Mesenchymal stem cell (in vitro differentiated cells and primary cell): Measurements from ENCODE around the gene GBP4.
"Not testable (repeated sequence)": the region's sequence is repeated elsewhere in the genome, so short reads cannot be mapped to it uniquely, and the experiment has no call there.

ENCODE experiments used
- DNase-seq: peaks from one replicate; pipeline ENCODE4 v3.0.0-alpha.2; 2013
- H2AFZ ChIP-seq: one replicate; pipeline ENCODE4 v1.6.1; 2013; ENCODE audit warnings: low read depth, mild to moderate bottlenecking, control low read depth, inconsistent platforms, low read length, moderate library complexity
- H2AK5ac ChIP-seq: 2 replicates; pipeline ENCODE4 v1.6.1; 2013; ENCODE audit warnings: low read length, moderate library complexity, mild to moderate bottlenecking, inconsistent platforms; ENCODE audit not compliant: severe bottlenecking
- H2BK120ac ChIP-seq: one replicate; pipeline ENCODE4 v1.6.1; 2013; ENCODE audit warnings: low read depth, mild to moderate bottlenecking, inconsistent platforms, low read length, moderate library complexity
- H2BK12ac ChIP-seq, 2 experiments: one replicate each; pipeline ENCODE4 v1.6.1; 2013; ENCODE audit warnings: inconsistent platforms in 2 of 2, low read length in 2 of 2, mild to moderate bottlenecking in 2 of 2, moderate library complexity in 2 of 2, control low read depth in 1 of 2
- H2BK15ac ChIP-seq: one replicate; pipeline ENCODE4 v1.6.1; 2013; ENCODE audit warnings: mild to moderate bottlenecking, low read depth, inconsistent platforms; ENCODE audit not compliant: poor library complexity, severe bottlenecking
- H2BK5ac ChIP-seq: 2 replicates; pipeline ENCODE4 v1.6.1; 2013; ENCODE audit warnings: low read depth, mild to moderate bottlenecking, low read length, control low read depth, inconsistent platforms; ENCODE audit not compliant: poor library complexity, severe bottlenecking
- H3K14ac ChIP-seq, 2 experiments: one replicate each; pipeline ENCODE4 v1.6.1; 2013; ENCODE audit warnings: inconsistent platforms in 2 of 2, low read length in 2 of 2, control low read depth in 1 of 2, mild to moderate bottlenecking in 1 of 2, moderate library complexity in 1 of 2
- H3K18ac ChIP-seq, 2 experiments: one replicate each; pipeline ENCODE4 v1.6.1; 2013; ENCODE audit warnings: inconsistent platforms in 2 of 2, low read length in 2 of 2, control low read depth in 1 of 2, low read depth in 1 of 2, mild to moderate bottlenecking in 1 of 2
- H3K23ac ChIP-seq, 2 experiments: one replicate each; pipeline ENCODE4 v1.6.1; 2013; ENCODE audit warnings: inconsistent platforms in 2 of 2, low read length in 2 of 2, mild to moderate bottlenecking in 2 of 2, moderate library complexity in 2 of 2, control low read depth in 1 of 2
- H3K27ac ChIP-seq: 2 replicates; pipeline ENCODE4 v1.5.1; 2013; ENCODE audit warnings: mild to moderate bottlenecking, moderate library complexity, low read length, control low read depth, inconsistent platforms; ENCODE audit not compliant: poor library complexity, severe bottlenecking
- H3K27me3 ChIP-seq, 2 experiments: 2 replicates each; pipeline versions ENCODE4 v1.6.1 to v1.7.0; 2013; ENCODE audit warnings: low read length in 2 of 2, mild to moderate bottlenecking in 2 of 2, moderate library complexity in 2 of 2, control low read depth in 1 of 2, inconsistent platforms in 1 of 2; ENCODE audit not compliant: control insufficient read depth in 1 of 2, insufficient read depth in 1 of 2
- H3K36me3 ChIP-seq, 2 experiments: 2 replicates each; pipeline versions ENCODE4 v1.6.1 to v1.7.0; 2013; ENCODE audit warnings: low read length in 2 of 2, control low read depth in 1 of 2, inconsistent platforms in 1 of 2, low read depth in 1 of 2, mild to moderate bottlenecking in 1 of 2; ENCODE audit not compliant: insufficient read depth in 2 of 2, control insufficient read depth in 1 of 2
- H3K4ac ChIP-seq, 2 experiments: one replicate each; pipeline ENCODE4 v1.6.1; 2013; ENCODE audit warnings: inconsistent platforms in 2 of 2, low read length in 2 of 2, mild to moderate bottlenecking in 2 of 2, moderate library complexity in 2 of 2, control low read depth in 1 of 2, low read depth in 1 of 2
- H3K4me1 ChIP-seq: 2 replicates; pipeline ENCODE4 v1.6.1; 2013; ENCODE audit warnings: low read depth, low read length, control low read depth; ENCODE audit not compliant: control insufficient read depth, insufficient read depth
- H3K4me2 ChIP-seq: 2 replicates; pipeline ENCODE4 v1.6.1; 2013; ENCODE audit warnings: low read length, mild to moderate bottlenecking, inconsistent platforms; ENCODE audit not compliant: poor library complexity, severe bottlenecking
- H3K4me3 ChIP-seq, 2 experiments: 2 replicates each; pipeline versions ENCODE4 v1.5.1 to v1.7.0; 2013; ENCODE audit warnings: low read length in 2 of 2, mild to moderate bottlenecking in 2 of 2, control low read depth in 1 of 2, low read depth in 1 of 2; ENCODE audit not compliant: insufficient read depth in 1 of 2
- H3K79me1 ChIP-seq: replicated peaks from 2 replicates; pipeline ENCODE4 v1.6.1; 2013; ENCODE audit warnings: mild to moderate bottlenecking, control low read depth, low read length, inconsistent platforms; ENCODE audit not compliant: poor library complexity, severe bottlenecking
- H3K9ac ChIP-seq: 2 replicates; pipeline ENCODE4 v1.7.0; 2013; ENCODE audit warnings: mild to moderate bottlenecking, low read length, moderate library complexity
- H3K9me3 ChIP-seq: 2 replicates; pipeline ENCODE4 v1.7.0; 2013; ENCODE audit warnings: mild to moderate bottlenecking, low read length; ENCODE audit not compliant: control insufficient read depth
- H4K8ac ChIP-seq: one replicate; pipeline ENCODE4 v1.6.1; 2013; ENCODE audit warnings: inconsistent platforms, mild to moderate bottlenecking, low read length, moderate library complexity
- H4K91ac ChIP-seq: one replicate; pipeline ENCODE4 v1.6.1; 2013; ENCODE audit warnings: mild to moderate bottlenecking, low read length, inconsistent platforms
- WGBS: methylation state at CpG from one replicate; pipeline ENCODE4 v1.1.7; 2013; ENCODE audit warnings: mixed read lengths; 5-methylcytosine and 5-hydroxymethylcytosine counted together

GBP4 gene

DNA sequence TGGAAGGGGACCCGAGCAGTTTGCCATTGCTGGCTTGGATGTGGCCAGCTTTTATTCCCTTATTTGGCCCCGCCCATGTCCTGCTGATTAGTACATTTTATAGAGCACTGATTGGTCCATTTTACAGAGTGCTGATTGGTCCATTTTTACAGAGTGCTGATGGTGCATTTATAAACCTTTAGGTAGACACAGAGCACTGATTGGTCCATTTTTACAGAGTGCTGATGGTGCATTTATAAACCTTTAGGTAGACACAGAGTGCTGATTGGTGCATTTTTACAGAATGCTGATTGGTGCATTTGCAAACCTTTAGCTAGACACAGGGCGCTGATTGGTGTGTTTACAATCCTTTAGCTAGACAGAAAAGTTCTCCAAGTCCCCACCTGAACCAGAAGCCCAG is 20.2 kb upstream of the GBP4 start:
- not testable (repeated sequence) for H3K4me2 ChIP-seq, H3K4me3 ChIP-seq, H2BK12ac ChIP-seq, H3K9me3 ChIP-seq, H3K4me1 ChIP-seq, H2BK120ac ChIP-seq, H3K4ac ChIP-seq, H2AK5ac ChIP-seq, H3K36me3 ChIP-seq, H2BK15ac ChIP-seq, H3K27ac ChIP-seq, H3K23ac ChIP-seq, H4K91ac ChIP-seq, H3K18ac ChIP-seq, H4K8ac ChIP-seq, H3K14ac ChIP-seq, H3K9ac ChIP-seq, H2AFZ ChIP-seq, H3K79me1 ChIP-seq, H2BK5ac ChIP-seq, H3K27me3 ChIP-seq, DNase-seq
- 67% methylated on average over 3 of the region's 3 CpGs for WGBS

DNA sequence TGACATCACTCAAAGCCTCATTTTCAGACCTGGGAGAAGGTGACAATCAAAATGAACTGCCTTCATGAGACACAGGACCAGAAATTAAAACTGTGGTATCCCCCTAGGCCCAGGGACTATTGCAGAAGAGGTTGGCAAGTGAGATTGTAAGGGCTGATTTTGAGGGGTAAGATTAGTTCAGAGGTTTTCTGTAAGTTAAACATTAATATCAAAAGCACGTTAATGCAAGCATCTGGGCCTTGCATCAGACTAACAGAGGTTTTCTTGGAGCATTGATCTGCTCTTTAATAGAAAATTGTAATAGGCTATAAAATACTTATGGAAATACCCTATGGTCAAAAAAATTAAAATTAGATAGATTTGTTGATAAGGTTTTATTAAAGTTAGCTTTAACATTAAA is 14.6 kb upstream of the GBP4 start:
- H3K36me3 ChIP-seq, result no peaks in the 10 kb centered on the region
- no CpG with 5 or more reads among the region's 1 CpG for WGBS

DNA sequence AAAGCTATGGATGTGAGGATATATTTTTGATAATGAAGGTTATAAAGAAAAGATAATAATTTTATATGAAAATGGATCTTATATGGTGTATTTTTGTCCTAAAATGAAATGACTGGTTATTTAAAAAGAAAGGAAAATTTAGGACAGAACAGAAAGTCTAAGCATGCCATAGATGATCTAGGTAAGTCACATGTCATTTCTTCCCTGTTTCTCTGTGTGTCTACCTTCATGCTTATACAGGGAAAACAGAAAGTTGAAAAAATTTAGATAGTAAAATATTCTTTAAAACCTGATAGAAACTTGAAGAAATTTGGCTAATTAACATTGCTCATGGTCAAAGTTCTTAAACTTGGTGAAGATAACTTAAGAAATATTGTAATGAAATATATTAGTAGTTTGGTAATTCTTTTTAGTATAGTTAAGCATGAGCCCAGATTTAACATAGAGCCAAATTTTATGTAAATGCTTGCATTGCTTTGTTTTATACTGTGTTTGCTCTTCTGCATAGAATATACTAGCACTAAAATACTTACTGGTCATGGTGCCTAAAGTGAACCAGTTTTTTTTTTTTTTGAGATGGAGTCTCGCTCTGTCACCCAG is 12.4 kb upstream of the GBP4 start:
- no peak for DNase-seq
- no peak overlapping the region for H2BK12ac ChIP-seq
- WGBS, result no CpG with 5 or more reads among the region's 1 CpG
- no peak overlapping the region for H3K4ac ChIP-seq
- no peak overlapping the region for H3K18ac ChIP-seq
- H3K9ac ChIP-seq, result no peak overlapping the region
- no peak overlapping the region for H3K27ac ChIP-seq
- H4K91ac ChIP-seq, result no peak overlapping the region
- no peaks in the 10 kb centered on the region for H3K36me3 ChIP-seq
- no peak overlapping the region for H2AK5ac ChIP-seq
- H3K4me3 ChIP-seq, result no peak overlapping the region
- H2BK5ac ChIP-seq, result no peak overlapping the region
- no peak overlapping the region for H2BK120ac ChIP-seq
- no peak overlapping the region for H3K4me2 ChIP-seq
- no peaks in the 10 kb centered on the region for H3K4me1 ChIP-seq
- H2AFZ ChIP-seq, result no peak overlapping the region
- no peaks in the 10 kb centered on the region for H3K27me3 ChIP-seq
- H3K9me3 ChIP-seq, result peaks cover 10% of the 10 kb centered on the region
- H3K79me1 ChIP-seq, result no peaks in the 10 kb centered on the region
- H2BK15ac ChIP-seq, result no peak overlapping the region
- H3K23ac ChIP-seq, result no peak overlapping the region
- no peak overlapping the region for H4K8ac ChIP-seq
- no peak overlapping the region for H3K14ac ChIP-seq

More for the DNA sequence above, 14.6 kb upstream of the GBP4 start:
- Histone ChIP-seq H2BK15ac (no peak overlapping the region), H3K9me3 (peaks cover 15% of the 10 kb centered on the region), H3K79me1 (no peaks in the 10 kb centered on the region), H4K8ac (no peak overlapping the region), H2BK120ac (no peak overlapping the region), H4K91ac (no peak overlapping the region), H2BK5ac (no peak overlapping the region), H3K4me2 (no peak overlapping the region), H2AK5ac (no peak overlapping the region), H3K18ac (no peak overlapping the region), H2BK12ac (no peak overlapping the region), H3K4ac (no peak overlapping the region), H3K9ac (no peak overlapping the region), H3K4me1 (no peaks in the 10 kb centered on the region), H3K23ac (no peak overlapping the region), H3K27ac (no peak overlapping the region), H3K4me3 (no peak overlapping the region), H3K14ac (no peak overlapping the region), H2AFZ (no peak overlapping the region), H3K27me3 (no peaks in the 10 kb centered on the region)
- no peak for DNase-seq

DNA sequence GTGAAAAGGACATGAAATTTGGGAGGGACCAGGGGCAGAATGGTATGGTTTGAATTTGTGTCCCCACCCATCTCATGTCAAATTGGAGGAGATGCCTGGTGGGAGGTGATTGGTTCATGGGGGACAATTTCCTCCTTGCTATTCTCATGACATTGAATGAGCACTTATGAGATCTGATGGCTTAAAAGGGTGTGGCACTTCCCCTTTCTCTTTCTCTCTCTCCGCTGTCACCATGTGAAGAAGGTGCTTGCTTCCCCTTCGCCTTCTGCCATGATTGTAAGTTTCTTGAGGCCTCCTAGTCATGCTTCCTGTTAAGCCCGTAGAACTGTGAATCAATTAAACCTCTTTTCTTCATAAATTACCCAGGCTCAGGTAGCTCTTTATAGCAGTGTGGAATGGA is 7.6 kb upstream of the GBP4 start:
- H2BK15ac ChIP-seq, result no peak overlapping the region
- no peak overlapping the region for H3K23ac ChIP-seq
- no peak overlapping the region for H2AK5ac ChIP-seq
- H3K14ac ChIP-seq, result no peak overlapping the region
- no peak overlapping the region for H2BK5ac ChIP-seq
- H4K91ac ChIP-seq, result no peak overlapping the region
- H4K8ac ChIP-seq, result no peak overlapping the region
- H3K4me1 ChIP-seq, result no peaks in the 10 kb centered on the region
- WGBS, result 93% methylated on average over 2 of the region's 3 CpGs
- no peak overlapping the region for H2AFZ ChIP-seq
- no peaks in the 10 kb centered on the region for H3K27me3 ChIP-seq
- no peak for DNase-seq
- H3K9me3 ChIP-seq, result peaks cover 17% of the 10 kb centered on the region
- H3K18ac ChIP-seq, result no peak overlapping the region
- no peak overlapping the region for H3K27ac ChIP-seq
- no peaks in the 10 kb centered on the region for H3K79me1 ChIP-seq
- H3K4ac ChIP-seq, result no peak overlapping the region
- H3K36me3 ChIP-seq, result no peaks in the 10 kb centered on the region
- H2BK12ac ChIP-seq, result no peak overlapping the region
- no peak overlapping the region for H3K4me2 ChIP-seq
- H3K9ac ChIP-seq, result no peak overlapping the region
- H3K4me3 ChIP-seq, result no peak overlapping the region
- no peak overlapping the region for H2BK120ac ChIP-seq
